ENCODE data around the gene CST7. TPM values are rescaled to one million over a fixed set of nuclear protein-coding genes. Genes with fewer than 3 reads are reported as not detected.

Gene CST7
- total RNA-seq, 2 donors from 2014 or later, result 0.47 to 1.1 TPM

- no peaks in the 10 kb centered on the region for H3K27me3 ChIP-seq
- peak; percentile 16 for DNase-seq
- no peak overlapping the region for H3K27ac ChIP-seq
- H3K4me1 ChIP-seq, result no peaks in the 10 kb centered on the region
- no peak overlapping the region for H3K9ac ChIP-seq (ENCODE audit: low read depth in 2 of 2, low read length in 2 of 2)
- no peaks in the 10 kb centered on the region for H3K36me3 ChIP-seq
- no peak overlapping the region for H3K4me3 ChIP-seq
- no peak for TF ChIP-seq CTCF (IDR thresholded peaks at IDR 0.05)
- H3K9me3 ChIP-seq, result no peaks in the 10 kb centered on the region
- intact Hi-C loops (cut with DNase I), result loop anchor here (2.0 to 10.0 kb wide), 2 partner anchors 183 to 279 kb away; no protein-coding TSS in a partner anchor
These were observed 46.8 kb downstream of the CST7 start for GRCh38 chr20:24995741-24996448.

- H3K27ac ChIP-seq, result no peak overlapping the region
These were observed 47.6 kb downstream of the CST7 start for GRCh38 chr20:24996449-24997377.

GRCh38 chr20:24998121-24998520 is 49.1 kb downstream of the CST7 start:
- intact Hi-C loops (cut with DNase I), result loop anchor here (10.0 kb wide), 1 partner anchor 277 kb away; no protein-coding TSS in a partner anchor
- no peaks in the 10 kb centered on the region for H3K4me1 ChIP-seq

More at GRCh38 chr20:24996449-24997377, 47.6 kb downstream of the CST7 start:
- Histone ChIP-seq H3K4me3 (no peak overlapping the region), H3K4me1 (no peaks in the 10 kb centered on the region), H3K9me3 (no peaks in the 10 kb centered on the region), H3K36me3 (no peaks in the 10 kb centered on the region), H3K27me3 (no peaks in the 10 kb centered on the region), H3K9ac (ENCODE audit: low read depth in 2 of 2, low read length in 2 of 2) (no peak overlapping the region)
- no peak for TF ChIP-seq CTCF (IDR thresholded peaks at IDR 0.05)
- DNase-seq, result peak; percentile 11
- intact Hi-C loops (cut with DNase I), result loop anchor here (10.0 kb wide), 1 partner anchor 278 kb away; no protein-coding TSS in a partner anchor

GRCh38 chr20:24998631-24999445 is 49.8 kb downstream of the CST7 start:
- Histone ChIP-seq H3K4me1 (no peaks in the 10 kb centered on the region), H3K27ac (no peak overlapping the region), H3K9me3 (no peaks in the 10 kb centered on the region), H3K36me3 (no peaks in the 10 kb centered on the region), H3K27me3 (no peaks in the 10 kb centered on the region), H3K4me3 (no peak overlapping the region), H3K9ac (ENCODE audit: low read depth in 2 of 2, low read length in 2 of 2) (no peak overlapping the region)
- intact Hi-C loops (cut with DNase I), result loop anchor here (10.0 kb wide), 1 partner anchor 276 kb away; no protein-coding TSS in a partner anchor
- DNase-seq, result peak; percentile 14
- TF ChIP-seq CTCF (IDR thresholded peaks at IDR 0.05), result no peak

More at GRCh38 chr20:24998121-24998520, 49.1 kb downstream of the CST7 start:
- no peak overlapping the region for H3K27ac ChIP-seq
- no peak for TF ChIP-seq CTCF (IDR thresholded peaks at IDR 0.05)
- no peak overlapping the region for H3K4me3 ChIP-seq
- no peak for DNase-seq
- H3K9me3 ChIP-seq, result no peaks in the 10 kb centered on the region
- H3K36me3 ChIP-seq, result no peaks in the 10 kb centered on the region
- H3K9ac ChIP-seq (ENCODE audit: low read depth in 2 of 2, low read length in 2 of 2), result no peak overlapping the region
- H3K27me3 ChIP-seq, result no peaks in the 10 kb centered on the region

- TF ChIP-seq CTCF (IDR thresholded peaks at IDR 0.05), result no peak
- no peak overlapping the region for H3K27ac ChIP-seq
These were observed 50.5 kb downstream of the CST7 start for GRCh38 chr20:24999568-24999967.

More at GRCh38 chr20:24999568-24999967, 50.5 kb downstream of the CST7 start:
- Histone ChIP-seq H3K36me3 (no peaks in the 10 kb centered on the region), H3K4me3 (no peak overlapping the region), H3K9ac (ENCODE audit: low read depth in 2 of 2, low read length in 2 of 2) (no peak overlapping the region), H3K27me3 (no peaks in the 10 kb centered on the region), H3K4me1 (no peaks in the 10 kb centered on the region), H3K9me3 (no peaks in the 10 kb centered on the region)
- DNase-seq, result peak; percentile 15
- intact Hi-C loops (cut with DNase I), result loop anchor here (10.0 kb wide), 1 partner anchor 275 kb away; no protein-coding TSS in a partner anchor

Measured in colonic mucosa (tissue), 4 donors.